Aorta (tissue), 5 donors: ENCODE measurements around the gene ATG2A. TPM values are rescaled to one million over a fixed set of nuclear protein-coding genes. Genes with fewer than 3 reads are reported as not detected.

Experiments
- ATAC-seq: fragments of 200-7000 bp; cut with Tn5 transposase; one replicate; pipeline ENCODE4 v1.9.1; 2022; ENCODE audit warnings: moderate library complexity; ENCODE audit not compliant: low FRiP score
- DNase-seq, 2 donors: peaks; one replicate each; pipeline ENCODE4 v3.0.0-alpha.2; 2020
- H3K27ac ChIP-seq, 2 donors: one replicate each; pipeline ENCODE4 v1.5.1; 2013; ENCODE audit warnings: low read length in 2 of 2, mild to moderate bottlenecking in 2 of 2, moderate library complexity in 2 of 2, control low read depth in 1 of 2, inconsistent platforms in 1 of 2, low read depth in 1 of 2
- H3K27me3 ChIP-seq, 2 donors: one replicate each; pipeline ENCODE4 v1.6.1; 2013; ENCODE audit warnings: control low read depth in 1 of 2, low read length in 1 of 2, mild to moderate bottlenecking in 1 of 2, moderate library complexity in 1 of 2; ENCODE audit not compliant: insufficient read depth in 2 of 2, control insufficient read depth in 1 of 2
- H3K36me3 ChIP-seq, 2 donors: one replicate each; pipeline ENCODE4 v1.6.1; 2013; ENCODE audit warnings: control low read depth in 1 of 2, low read length in 1 of 2, mild to moderate bottlenecking in 1 of 2; ENCODE audit not compliant: insufficient read depth in 2 of 2, control insufficient read depth in 1 of 2
- H3K4me1 ChIP-seq, 2 donors: one replicate each; pipeline ENCODE4 v1.6.1; 2013; ENCODE audit warnings: low read length in 2 of 2, control low read depth in 1 of 2, mild to moderate bottlenecking in 1 of 2, moderate library complexity in 1 of 2; ENCODE audit not compliant: insufficient read depth in 2 of 2, control insufficient read depth in 1 of 2
- H3K4me3 ChIP-seq, 2 donors: one replicate each; pipeline ENCODE4 v1.5.1; 2013; ENCODE audit warnings: low read length in 2 of 2, control low read depth in 1 of 2, mild to moderate bottlenecking in 1 of 2
- H3K9me3 ChIP-seq: one replicate; pipeline ENCODE4 v1.6.1; 2013; ENCODE audit warnings: mild to moderate bottlenecking, low read length; ENCODE audit not compliant: control insufficient read depth
- WGBS, 2 donors: extraction: QIAGEN DNeasy Blood & Tissue Kit; methylation state at CpG; one replicate each; pipeline ENCODE4 v1.1.7; 2013; 5-methylcytosine and 5-hydroxymethylcytosine counted together
- intact Hi-C, 2 donors: fragments of 100-400 bp; cut with DNase I; formaldehyde crosslinking; loops; one replicate each; pipeline versions ENCODE4 v1.14.2 to v1.15.0; 2022
- polyA plus RNA-seq, 2 donors: library from polyadenylated mRNA; stranded (reverse); fragments of 200-250 nt; gene quantifications; one replicate each; pipeline ENCODE4 v1.2.3, GENCODE V29; 2013
- total RNA-seq, 2 donors: library from RNA; stranded (reverse); fragmentation: NEBNext Ultra II Directional; extraction: Animal tissue kit (Norgen Biotek cat#: 25700); gene quantifications; one replicate each; pipeline ENCODE4 v1.2.1, GENCODE V29; 2021
- donor health status: healthy with polysubstance abuse.
- donor health status: Bipolar disorder and iron deficiency.
- donor health status: DM: no; HTN: no; CAD: no.
- donor health status: DM: no; HTN: no; CAD: no.
- donor health status: DM: yes; HTN: yes; CAD: no.

The ATG2A gene
- total and polyA plus RNA-seq, 4 donors, result 7.0 to 34.9 (median 20.1) TPM

DNA sequence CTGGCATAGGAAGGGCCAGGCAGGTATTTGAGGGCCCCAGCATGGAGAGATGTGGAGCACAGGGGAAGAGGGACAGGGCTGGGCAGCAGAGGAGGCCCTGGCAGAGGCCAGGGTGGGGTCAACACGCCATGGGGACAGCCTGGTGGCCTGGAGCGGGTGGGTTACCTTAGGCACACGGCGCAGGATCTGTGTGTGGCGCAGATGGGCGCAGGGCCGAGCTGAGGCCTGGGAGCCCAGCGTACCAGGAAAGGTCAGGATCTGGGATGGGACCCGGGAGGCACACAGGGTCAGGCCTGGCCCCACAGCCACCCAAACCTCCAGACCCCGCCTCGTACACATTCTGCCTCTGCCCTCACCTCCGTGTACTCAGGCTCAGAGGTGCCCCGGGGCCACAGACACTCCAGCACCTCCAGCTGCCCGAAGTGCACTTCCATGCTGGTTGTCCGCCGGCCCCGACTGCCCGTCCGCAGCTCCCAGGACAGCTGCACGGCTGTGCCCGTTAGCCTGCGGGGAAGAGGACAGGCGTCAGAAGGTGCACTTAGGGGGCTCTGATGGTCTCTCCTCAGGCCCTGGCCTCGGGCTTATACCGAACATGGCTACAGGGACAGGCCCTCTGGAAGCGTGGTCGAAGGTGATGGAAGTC lies 6.4 kb downstream of the ATG2A start:
- H3K4me1 ChIP-seq, result no peaks in the 10 kb centered on the region
- ATAC-seq (no peak), DNase-seq (no peak)
- H3K9me3 ChIP-seq, result no peaks in the 10 kb centered on the region
- WGBS, 2 donors, result 93 to 94% methylated on average over 27 of the region's 27 CpGs
- H3K36me3 ChIP-seq, result peaks cover 0 to 21% of the 10 kb centered on the region in 2 donors
- no peaks in the 10 kb centered on the region for H3K27me3 ChIP-seq
- intact Hi-C loops, result no loop called here
- H3K4me3 ChIP-seq, result no peak overlapping the region
- H3K27ac ChIP-seq, result no peak overlapping the region

DNA sequence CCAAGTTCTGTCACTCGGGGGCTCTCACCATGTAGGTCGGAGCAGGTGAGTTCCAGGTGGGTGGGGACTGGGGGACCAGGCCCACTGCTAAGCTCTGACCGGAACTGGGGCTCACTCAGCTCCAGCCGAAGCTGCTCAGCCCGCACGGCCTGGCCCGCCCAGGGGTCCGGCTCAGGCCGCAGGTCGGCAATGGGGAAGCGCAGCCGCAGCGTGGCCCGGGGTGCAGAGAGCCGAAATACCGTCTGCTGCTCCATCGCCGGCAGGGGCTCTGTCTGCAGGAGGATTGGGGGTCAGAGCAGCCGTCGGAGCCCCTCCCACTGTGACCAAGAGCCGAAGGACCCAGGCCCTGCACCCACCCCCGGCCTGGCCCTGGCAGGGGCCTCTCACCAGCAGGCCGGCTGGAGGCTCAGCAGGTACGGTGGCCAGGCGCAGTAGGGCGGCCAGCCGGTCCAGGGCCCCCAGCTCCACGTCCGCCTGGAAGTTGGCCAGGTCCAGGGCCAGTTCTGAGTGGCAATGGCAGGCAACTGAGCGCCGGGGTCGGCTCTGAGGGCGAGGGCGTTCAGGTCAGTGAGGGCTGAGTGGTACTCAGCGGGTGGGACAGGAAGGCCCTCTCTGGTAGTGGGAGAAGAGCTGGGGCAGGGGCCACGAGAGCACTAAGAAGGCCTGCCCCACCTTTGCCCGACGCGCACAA lies 7.2 kb downstream of the ATG2A start:
- DNase-seq (no peak), ATAC-seq (no peak)
- no peak overlapping the region for H3K4me3 ChIP-seq
- peaks cover 0 to 23% of the 10 kb centered on the region in 2 donors for H3K36me3 ChIP-seq
- H3K27me3 ChIP-seq, result no peaks in the 10 kb centered on the region
- no peak overlapping the region for H3K27ac ChIP-seq
- no peaks in the 10 kb centered on the region for H3K4me1 ChIP-seq
- H3K9me3 ChIP-seq, result no peaks in the 10 kb centered on the region
- intact Hi-C loops, result no loop called here
- 84 to 88% methylated on average over 39 of the region's 39 CpGs for WGBS, 2 donors

DNA sequence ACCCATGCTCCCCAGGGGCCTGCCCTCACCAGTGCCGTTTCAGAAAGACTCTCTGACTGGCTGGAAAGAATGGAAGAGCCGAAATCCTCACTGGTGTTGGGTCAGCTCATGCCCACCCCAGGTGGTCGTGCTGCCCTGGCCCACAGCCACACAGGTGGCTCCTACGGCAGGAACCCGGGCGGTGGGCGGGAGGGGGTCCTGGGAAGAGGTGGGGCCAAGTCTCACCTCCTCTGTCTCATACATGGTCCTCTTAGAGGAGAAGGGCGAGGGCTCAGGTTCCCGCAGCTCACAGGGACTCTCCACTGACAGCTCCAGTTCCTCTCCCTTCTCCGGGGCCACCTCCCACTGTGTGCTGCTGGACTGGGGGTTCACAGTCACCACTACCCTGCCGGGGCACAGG lies 8.2 kb downstream of the ATG2A start:
- H3K36me3 ChIP-seq, result peaks cover 0 to 23% of the 10 kb centered on the region in 2 donors
- intact Hi-C loops, result no loop called here

DNA sequence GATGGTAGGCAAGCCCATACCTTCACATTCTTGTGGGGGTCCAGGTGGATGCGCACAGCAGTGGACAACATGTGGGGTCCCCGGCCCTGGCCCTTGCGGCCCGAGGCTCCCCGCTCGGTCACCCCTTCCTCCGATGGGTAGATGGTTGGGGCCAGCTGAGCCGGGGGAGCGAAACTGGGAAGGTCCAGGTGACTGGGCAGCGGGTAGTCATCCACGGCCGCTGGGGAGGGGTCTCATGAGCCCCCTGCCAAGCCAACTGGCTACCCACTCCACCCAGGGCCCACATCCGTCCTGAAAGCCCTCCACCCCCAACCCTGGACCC lies 10.7 kb downstream of the ATG2A start:
- Histone ChIP-seq H3K4me3 (no peak overlapping the region), H3K27ac (no peak overlapping the region), H3K9me3 (no peaks in the 10 kb centered on the region), H3K4me1 (no peaks in the 10 kb centered on the region), H3K27me3 (no peaks in the 10 kb centered on the region), H3K36me3 (peaks cover 0 to 17% of the 10 kb centered on the region in 2 donors)
- DNase-seq (no peak), ATAC-seq (no peak)
- intact Hi-C loops, result no loop called here
- 95 to 96% methylated on average over 13 of the region's 13 CpGs for WGBS, 2 donors

More for the DNA sequence above, 8.2 kb downstream of the ATG2A start:
- Histone ChIP-seq H3K27ac (no peak overlapping the region), H3K9me3 (no peaks in the 10 kb centered on the region), H3K4me1 (no peaks in the 10 kb centered on the region), H3K27me3 (no peaks in the 10 kb centered on the region), H3K4me3 (no peak overlapping the region)
- no peak for DNase-seq
- 85 to 88% methylated on average over 9 to 11 of the region's 11 CpGs for WGBS, 2 donors
- no peak for ATAC-seq

DNA sequence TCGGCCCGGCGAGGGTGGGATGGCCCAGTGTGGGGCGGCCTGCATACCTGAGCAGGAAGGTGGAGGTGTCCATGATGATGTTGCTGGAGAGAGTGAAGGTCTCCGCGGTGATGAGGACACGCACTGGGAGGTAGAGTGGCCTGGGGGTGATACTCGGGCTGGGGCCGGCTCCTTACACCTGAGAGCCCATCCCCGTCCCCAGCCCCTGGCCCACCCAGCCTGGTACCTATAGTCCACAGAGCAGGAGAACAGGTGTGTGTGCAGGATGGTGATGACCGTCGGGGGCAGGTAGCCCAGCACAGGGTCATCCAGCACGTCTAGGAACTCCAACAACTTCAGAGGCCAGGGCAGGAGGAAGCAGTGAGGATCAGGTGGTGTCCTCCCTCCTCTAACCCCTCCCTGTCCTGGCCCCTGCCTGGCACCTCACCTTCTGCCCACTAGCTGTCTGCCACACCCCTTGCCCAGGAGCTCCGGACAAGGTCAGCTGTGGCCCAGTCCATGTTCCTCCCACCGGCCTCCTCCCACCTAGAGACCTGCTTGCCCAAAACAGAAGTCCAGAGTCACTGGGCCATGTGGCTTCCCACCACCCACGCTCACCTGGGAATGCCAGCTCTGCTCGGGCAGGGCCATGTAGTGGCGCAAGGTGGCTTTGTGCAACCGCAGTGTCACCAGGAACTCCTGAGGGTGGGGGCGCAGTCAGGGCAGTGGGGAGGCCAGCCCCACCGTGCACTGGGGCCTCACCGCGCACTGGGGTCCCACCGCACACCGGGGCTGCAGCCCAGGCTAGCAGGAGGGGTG lies 11.3 kb downstream of the ATG2A start:
- no peaks in the 10 kb centered on the region for H3K9me3 ChIP-seq
- no peak overlapping the region for H3K4me3 ChIP-seq
- 94 to 96% methylated on average over 20 to 25 of the region's 25 CpGs for WGBS, 2 donors
- H3K4me1 ChIP-seq, result no peaks in the 10 kb centered on the region
- no peak for ATAC-seq
- no peak for DNase-seq
- H3K36me3 ChIP-seq, result peaks cover 0 to 17% of the 10 kb centered on the region in 2 donors
- no peak overlapping the region for H3K27ac ChIP-seq
- no peaks in the 10 kb centered on the region for H3K27me3 ChIP-seq
- intact Hi-C loops, result no loop called here

DNA sequence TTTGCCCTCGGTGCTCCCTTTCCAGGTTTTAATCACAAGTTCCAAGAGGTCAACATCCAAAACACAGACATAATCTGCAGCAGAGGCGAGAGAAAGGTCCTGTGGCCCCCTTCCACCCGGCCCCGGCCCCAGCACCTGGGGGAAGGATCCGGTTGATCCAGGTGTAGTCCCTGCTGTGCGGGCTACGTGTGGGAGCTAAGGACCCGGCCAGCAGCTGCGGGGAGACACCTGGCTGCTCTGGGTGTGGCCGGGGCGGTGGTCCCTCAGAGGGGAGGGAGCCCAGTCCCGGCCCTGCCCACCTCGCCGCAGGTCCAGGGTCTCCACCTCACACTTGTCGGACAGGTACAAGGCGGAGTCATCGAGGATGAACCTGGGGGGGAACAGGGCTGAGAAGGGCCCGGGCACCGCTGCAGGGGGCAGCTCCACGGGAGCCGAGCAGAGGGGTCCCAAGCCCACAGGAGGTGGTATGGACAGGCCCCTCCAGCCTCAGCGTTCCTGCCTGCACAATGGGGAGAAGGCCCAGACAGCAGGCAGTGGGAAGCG lies 13.6 kb downstream of the ATG2A start:
- DNase-seq, result no peak
- no peaks in the 10 kb centered on the region for H3K4me1 ChIP-seq
- peaks cover 0 to 17% of the 10 kb centered on the region in 2 donors for H3K36me3 ChIP-seq
- H3K4me3 ChIP-seq, result no peak overlapping the region
- ATAC-seq, result no peak
- intact Hi-C loops, result no loop called here
- no peak overlapping the region for H3K27ac ChIP-seq
- WGBS, 2 donors, result 93% methylated on average over 23 of the region's 23 CpGs
- H3K9me3 ChIP-seq, result no peaks in the 10 kb centered on the region
- no peaks in the 10 kb centered on the region for H3K27me3 ChIP-seq

DNA sequence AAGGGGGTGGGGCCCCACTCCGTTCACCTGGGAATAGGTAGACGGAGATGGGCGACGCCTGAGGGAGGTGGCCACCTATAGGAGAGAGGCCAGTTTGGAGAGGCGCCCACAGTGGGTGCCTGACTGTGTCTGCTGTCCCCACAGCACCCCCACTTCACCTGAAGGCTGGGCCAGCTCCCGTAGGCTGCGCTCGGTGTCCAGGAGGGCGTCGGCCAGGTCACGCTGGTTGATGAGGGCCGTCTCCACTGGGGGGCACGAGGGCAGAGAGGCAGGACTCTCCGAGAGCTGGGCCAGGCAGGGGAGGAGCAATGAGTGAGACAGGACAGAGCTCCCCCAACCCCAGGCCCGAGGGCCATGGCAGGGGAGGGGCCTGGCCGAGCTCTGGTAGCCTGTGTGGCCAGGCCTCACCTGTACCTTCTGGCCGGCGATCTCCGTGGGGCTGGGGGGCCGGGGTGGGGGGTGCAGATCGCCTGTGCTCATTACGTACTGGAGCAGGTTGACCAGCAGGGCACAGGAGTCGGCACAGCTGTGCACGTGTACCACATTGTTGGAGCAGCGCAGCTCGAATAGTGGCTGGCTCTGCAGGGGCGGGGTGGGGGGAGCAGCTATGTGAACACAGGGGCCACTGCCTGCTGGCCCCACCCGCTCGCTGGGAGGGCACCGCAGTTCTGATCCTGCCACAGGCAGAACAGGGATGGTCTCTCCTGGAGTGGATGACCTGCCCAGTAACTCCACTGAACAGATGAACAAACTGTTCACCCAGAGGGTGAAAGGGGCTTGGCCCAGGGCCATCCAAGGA lies 14.7 kb downstream of the ATG2A start:
- no peak overlapping the region for H3K4me3 ChIP-seq
- intact Hi-C loops, result no loop called here
- no peaks in the 10 kb centered on the region for H3K4me1 ChIP-seq
- H3K27ac ChIP-seq, result no peak overlapping the region
- no peak for DNase-seq
- no peak for ATAC-seq
- H3K36me3 ChIP-seq, result peaks cover 0 to 13% of the 10 kb centered on the region in 2 donors
- H3K9me3 ChIP-seq, result no peaks in the 10 kb centered on the region
- H3K27me3 ChIP-seq, result no peaks in the 10 kb centered on the region
- WGBS, 2 donors, result 86 to 87% methylated on average over 29 to 30 of the region's 30 CpGs

DNA sequence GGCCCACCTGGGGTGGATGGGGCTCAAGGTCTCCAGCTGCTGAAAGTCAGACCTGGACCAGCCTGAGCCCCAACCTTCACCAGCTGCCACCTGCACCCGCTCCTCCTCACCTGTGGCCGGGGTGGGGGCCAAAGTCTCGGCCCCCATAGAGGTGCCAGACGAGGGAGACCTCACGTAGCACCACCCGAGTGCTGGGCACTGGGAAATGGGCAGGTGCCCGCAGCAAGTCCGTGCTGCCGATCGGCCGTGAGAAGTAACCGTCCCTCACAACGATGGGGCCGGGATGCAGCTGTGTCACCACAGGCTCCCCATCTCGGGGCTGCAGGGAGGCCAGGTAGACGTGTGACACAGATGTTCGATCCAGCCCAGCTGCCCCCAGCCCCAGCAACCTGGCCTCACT lies 16.2 kb downstream of the ATG2A start:
- Histone ChIP-seq H3K27me3 (no peaks in the 10 kb centered on the region), H3K36me3 (peaks cover 0 to 8% of the 10 kb centered on the region in 2 donors), H3K4me1 (no peaks in the 10 kb centered on the region), H3K9me3 (no peaks in the 10 kb centered on the region), H3K27ac (no peak overlapping the region), H3K4me3 (no peak overlapping the region)
- WGBS, 2 donors, result 92 to 93% methylated on average over 17 of the region's 17 CpGs
- ATAC-seq (no peak), DNase-seq (no peak)
- intact Hi-C loops, result no loop called here
